Ovary (tissue), 3 donors: Measurements from ENCODE around the gene TGM5.

Experiments used
- CTCF ChIP-seq, 3 donors: fragments of 450-650 bp in 2 of 3; fragments of 200-600 bp in 1 of 3; IDR thresholded peaks; one replicate each; pipeline versions ENCODE4 v1.5.1 to v1.8.0; 2016 to 2022; ENCODE audit warnings: antibody characterized with exemption in 3 of 3, mild to moderate bottlenecking in 1 of 3
- EP300 ChIP-seq: sonication (generic); formaldehyde crosslinking; IDR thresholded peaks from one replicate; pipeline ENCODE4 v1.6.1; 2017; ENCODE audit warnings: antibody characterized with exemption
- POLR2A ChIP-seq: fragments of 450-650 bp; IDR thresholded peaks from one replicate; pipeline ENCODE4 v1.6.1; 2017; ENCODE audit warnings: antibody characterized with exemption, mild to moderate bottlenecking, moderate library complexity
- donor health status: DM: no; HTN: no; CAD: no.

- TF ChIP-seq CTCF (IDR thresholded peaks at IDR 0.05): no peak
- TF ChIP-seq POLR2A: no peak
- no peak for TF ChIP-seq EP300
These were observed 53.8 kb downstream of the TGM5 start for GRCh38 chr15:43212951-43213350.
